Fibroblast of gingiva (primary cell): ENCODE data around the gene OCA2.

Experiments used
- DNase-seq: peaks from one replicate; pipeline ENCODE4 v3.0.0-alpha.2; 2011; ENCODE audit warnings: low read depth

Gene OCA2

DNA sequence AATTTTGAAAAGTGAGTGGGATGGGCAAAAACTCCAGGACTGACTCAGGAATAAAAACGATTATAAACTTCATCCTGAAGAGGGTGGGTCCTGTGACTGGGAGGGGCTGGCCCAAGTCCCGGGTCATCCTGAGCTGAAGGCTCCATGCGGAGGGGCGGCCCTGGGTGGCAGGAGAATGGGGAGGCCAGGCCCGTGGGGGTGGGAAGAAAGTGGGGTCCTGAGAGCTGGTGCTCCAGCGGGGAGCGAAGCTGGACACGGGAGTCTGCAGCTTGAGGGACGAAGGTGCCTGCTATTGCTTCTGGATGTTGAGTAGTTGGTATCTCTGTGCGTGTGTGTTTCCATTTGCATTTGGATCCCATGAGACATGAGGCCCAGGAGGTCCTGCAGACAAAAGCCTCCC is 4.7 kb upstream of the OCA2 start:
- no peak for DNase-seq

DNA sequence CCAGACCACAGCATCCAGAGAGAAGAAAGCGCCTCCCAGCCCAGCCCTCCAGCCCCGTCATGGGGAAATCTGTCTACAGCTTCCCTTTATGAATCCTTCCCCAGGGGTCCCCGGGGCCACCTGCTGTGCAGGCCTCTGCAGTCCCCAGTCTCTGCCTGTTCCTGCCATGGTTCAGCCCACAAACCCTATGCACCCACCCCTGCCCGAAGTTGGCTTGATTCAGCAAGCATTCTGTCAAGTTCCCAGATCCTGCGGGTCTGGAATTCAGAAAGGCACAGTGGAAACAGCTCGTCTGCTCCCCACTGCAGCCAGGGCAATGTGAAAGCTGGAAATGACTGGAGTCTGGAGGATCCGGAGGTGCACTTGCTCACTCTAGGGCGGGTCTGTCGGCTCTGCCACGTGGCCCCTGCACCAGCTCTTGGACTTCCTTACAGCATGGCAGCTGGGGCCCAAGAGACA is 2.9 kb upstream of the OCA2 start:
- no peak for DNase-seq

DNA sequence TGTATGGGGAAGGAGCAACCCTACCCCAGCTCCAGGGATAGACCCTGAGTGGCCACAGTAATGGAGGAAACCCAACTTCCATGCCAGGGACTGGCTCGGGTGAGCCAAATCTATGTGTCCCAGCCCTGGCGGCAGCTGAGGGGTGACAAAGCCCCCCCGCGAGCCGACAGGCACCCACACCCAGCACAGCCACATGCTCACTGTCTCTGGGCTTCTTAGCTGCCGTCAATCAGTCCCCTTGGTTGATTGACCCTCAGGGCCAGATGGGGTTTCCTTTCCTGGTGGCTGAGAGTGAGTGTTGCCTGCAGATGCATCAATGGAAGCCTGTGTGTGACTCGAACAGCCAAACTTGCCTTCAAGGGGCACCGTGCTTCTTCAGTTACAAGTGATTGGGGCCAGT is 2.1 kb upstream of the OCA2 start:
- no peak for DNase-seq

DNA sequence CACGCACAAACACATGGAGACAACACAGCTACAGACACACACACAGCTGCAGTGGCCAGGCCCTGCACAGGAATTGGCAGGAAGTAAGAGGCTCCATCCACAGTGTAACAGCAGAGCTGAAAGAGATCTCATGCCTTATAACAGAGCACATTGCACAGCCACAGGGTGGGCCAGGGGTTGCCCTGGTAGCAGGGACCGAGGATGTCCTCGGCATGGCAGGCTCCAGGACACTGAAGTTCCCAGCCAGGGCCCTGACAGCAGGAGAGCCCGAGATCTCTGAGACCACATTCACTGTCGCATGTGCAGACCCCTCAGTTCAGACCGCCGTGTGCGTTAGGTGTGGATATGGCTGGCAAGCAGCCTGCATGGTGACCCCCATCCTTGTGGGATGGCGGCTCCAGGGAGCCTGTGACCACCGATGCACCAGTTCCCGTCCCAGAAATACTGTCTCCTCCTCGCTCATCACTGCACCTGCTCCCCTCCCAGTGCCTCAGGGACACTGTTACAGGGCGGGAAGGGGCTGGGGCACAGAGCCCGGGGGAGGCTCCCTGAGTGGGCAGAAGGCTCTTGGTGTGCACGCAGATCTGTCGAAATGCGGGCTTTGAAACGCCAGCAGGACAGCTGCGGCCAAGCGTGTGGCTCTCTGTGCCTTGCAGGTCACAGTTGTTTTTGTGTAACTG is 1.5 kb upstream of the OCA2 start:
- no peak for DNase-seq

DNA sequence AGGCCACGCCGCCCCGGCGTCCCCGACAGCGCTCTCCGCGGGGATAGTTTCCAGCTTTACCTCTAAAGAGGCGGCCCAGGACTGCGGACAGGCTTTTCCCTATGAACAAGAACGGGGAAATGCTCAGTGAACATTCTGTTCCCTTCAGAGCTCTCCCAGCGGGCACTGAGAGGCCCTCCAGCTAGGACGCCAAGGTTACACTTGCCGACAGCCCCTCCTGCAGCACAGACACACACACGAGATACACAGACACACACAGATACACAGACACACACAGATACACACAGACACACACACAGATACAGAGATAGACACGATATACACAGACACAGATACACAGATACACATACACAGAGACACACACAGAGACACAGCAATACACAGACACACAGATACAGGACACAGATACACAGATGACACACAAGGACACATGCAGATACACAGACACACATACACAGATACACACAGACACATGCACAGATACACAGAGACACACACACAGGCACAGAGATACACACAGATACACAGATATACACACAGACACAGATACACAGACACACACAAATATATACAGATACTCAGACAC is 533 bp upstream of the OCA2 start:
- DNase-seq = no peak

DNA sequence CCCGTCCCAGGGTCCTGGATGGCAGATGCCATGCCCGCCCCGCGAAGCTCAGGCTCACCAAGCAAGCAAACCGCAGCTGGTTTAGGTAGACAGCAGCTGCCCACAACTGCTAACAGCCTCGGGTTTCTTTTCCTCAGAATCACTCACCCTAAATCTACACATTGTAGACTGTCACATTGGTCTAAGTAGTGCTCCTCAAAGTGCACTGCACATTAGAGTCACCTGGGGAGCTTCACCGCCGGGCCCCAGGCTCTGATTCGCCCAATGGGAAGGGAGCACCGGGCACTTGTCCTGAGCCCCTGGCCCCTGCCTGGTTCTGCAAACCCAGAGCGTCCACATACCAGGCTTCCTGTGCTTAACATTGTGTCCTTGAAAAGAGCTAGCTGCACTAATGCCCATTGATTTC is 752 bp downstream of the OCA2 start:
- DNase-seq = no peak

DNA sequence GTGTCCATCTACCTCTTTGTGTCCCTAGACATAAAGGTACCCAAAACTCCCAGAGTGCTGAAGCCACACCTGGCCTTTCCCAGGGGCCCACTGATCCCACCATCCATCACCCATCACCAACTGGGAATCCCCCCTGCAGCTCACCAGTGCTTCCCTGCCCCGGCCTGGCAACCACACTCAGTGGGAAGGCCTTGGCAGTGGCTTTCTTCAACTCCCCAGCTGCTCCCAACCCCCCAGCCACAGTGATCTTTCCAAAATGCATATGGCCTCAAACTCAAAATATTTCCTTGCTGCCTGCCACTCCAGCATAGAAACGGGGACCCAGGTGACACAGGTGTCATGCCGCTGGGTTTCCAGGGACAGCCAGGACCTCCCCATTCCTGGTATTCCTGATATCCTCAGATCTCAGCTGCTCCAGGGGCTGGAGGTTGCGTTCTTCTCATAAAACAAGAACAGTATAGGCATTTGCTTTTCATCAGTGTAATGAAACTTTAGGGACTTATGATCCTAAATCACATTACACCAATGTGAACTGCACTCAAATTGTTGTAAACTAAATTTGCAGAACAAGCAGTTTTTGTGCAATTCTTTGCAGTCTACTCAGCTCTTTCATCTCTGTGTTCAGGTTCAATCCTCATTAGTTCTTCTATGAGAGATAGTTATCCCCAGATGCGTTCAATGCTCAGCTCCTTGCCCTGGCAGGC is 1.3 kb downstream of the OCA2 start:
- no peak for DNase-seq

DNA sequence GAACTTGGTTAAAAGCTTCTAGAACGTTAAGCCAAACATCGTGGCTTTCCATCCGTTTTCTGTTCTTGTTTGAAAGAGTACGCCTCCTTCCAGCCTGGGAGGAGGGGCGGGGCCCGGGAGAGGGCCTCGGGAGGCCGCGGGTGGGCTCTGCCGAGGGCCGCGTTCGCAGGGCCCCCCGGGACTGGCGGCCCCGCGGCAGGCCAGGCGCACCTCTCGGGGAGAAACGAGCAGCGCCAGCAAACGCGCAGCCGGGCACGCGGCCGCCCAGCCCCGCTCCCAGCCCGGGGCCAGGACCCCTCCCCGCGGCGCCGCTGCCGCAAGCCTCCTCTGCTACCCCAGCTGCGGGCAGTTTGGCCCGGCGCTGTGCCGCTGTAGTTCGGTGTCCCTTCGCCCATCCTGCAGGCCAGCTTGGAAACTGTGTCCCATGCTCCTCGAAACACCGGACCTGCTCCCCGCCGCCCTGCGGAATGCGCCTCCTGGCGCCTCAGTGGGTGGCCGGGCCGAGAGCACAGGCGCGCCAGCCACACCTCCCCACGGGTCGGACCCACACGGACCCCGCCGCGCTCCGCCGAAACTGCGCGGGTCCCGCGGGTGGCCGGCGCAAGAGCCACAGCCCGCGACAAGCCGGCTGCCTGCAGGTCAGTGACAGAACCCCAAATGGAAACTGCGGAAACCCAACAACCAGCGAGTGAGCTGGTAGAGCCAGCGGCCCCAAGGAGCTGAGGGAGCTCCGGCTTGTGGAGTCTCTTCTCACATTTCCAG is 2.3 kb downstream of the OCA2 start:
- no peak for DNase-seq

DNA sequence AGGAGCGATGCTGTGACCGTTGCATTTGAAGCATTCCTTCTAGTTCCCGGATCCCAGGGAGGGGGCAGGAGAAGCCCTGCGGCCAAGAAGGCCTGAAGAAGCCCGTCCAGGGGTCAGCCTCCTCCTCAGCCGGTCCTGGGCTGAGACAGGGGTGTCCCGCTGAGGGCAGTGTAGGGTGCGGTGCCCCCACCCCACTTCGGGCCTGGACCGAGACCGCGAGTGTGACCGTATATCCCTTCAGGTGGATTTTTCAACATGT is 2.8 kb downstream of the OCA2 start:
- no peak for DNase-seq

DNA sequence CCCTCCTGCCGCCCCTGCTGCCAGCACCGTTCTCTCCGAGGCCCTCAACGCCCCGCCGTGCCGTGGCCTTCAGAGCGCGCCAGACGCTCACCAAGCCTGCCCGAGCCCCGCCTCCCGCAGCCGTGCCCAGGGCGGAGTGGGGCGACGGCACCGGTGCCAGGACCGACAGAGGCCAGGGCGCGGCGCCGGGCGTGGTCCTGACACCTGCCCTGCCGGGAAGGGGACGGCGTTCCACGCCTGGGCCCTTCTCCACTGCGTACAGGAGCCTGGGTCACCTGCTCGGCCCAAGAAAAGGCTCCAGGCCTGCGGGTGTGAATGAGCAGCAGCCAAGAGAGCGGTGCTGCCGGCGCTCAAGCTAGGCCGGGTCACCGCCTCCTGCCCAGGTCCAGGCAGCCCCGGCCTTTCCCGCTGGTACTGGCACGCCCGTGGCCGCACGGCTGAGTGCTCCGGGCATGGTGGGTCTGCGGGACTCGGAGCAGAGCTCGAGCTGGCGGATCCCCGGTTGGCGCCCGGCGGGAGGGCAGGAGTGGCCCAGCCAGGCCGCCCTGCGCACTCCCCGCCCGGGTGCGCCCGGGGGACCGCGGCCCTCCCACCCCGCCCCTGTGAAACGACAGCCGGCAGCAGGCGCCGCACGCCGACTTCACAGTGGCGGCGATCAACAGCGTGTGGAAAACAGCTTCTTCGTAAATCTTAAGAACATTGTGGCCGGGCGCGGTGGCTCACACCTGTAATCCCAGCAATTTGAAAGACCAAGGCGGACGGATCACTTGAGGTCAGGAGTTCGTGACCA is 4.2 kb downstream of the OCA2 start:
- DNase-seq = no peak

DNA sequence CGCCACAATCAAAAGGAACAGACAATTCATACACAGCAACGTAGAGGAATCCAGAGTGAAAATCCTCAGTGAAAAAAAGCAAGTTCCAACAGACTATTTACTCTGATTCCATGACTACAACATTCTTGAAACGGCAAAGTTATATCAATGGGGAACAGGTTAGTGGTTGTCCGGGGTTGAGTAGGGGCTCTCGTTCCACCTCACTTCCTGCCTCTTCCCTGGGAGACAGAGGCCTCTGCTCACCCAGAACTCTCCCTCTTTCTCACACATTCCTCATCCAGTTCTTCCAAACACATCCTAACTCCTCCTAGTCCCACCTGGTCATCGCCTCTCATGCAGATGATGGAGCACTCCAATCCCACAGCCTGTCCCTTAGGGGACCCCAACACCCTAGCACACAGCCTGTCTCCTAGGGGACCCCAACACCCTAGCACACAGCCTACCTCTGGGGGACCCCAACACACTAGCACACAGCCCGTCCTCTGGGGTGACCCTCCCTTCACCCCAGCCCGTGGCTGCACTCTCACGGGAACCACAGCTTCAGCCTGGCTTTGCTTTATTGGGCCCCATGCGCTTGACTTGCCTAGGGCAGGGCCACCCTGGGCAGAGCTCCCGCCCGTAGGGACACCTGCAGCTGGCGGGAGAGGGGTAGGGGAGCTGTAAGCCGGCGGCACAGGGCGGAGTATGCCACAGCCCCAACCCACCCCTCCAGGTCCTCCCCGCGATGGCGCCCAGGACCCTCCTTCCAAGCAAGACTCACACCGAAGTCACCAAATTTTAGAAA is 5.2 kb downstream of the OCA2 start:
- DNase-seq = no peak

DNA sequence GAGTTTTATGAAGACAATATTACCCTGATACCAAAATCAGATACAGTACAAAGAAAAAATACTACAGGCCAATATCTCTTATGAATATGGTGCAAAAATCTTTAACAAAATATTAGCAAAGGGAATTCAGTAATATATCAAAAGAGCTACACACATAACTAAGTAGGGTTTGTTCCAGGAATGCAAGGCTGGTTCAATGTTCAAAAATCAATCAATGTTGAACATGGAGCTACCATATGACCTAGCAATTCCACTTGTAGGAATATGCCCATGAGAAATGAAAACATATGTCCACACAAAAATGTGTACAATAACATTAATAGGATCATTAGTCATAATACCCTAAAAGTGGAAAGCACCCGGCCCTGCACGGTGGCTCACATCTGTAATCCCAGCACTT is 7.8 kb downstream of the OCA2 start:
- no peak for DNase-seq

DNA sequence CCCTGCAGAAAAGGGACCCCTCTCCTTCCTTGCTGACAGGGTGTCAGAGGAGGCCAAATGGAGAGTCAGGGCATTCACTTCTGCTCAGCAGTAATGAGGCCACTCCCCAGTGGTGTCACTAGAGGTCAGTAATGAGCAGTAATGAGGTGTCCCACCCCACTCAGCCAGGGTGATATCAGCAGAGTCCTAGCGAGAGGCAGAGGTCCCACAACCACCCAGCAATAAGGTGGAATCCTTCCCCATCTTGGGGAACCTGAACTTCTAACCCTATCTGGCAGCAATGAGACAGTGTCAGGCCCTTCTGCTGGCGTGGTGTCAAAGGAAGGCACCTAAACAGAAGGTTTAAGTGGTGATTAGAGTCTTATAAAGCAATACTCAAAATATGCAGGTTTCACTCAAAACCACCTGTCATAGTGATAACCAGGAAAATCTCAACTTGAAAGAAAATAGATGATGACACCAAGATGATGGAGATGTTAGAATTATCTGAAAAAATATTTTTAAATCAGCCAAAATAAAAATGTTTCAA is 12.9 kb downstream of the OCA2 start:
- DNase-seq = peak; percentile 38

DNA sequence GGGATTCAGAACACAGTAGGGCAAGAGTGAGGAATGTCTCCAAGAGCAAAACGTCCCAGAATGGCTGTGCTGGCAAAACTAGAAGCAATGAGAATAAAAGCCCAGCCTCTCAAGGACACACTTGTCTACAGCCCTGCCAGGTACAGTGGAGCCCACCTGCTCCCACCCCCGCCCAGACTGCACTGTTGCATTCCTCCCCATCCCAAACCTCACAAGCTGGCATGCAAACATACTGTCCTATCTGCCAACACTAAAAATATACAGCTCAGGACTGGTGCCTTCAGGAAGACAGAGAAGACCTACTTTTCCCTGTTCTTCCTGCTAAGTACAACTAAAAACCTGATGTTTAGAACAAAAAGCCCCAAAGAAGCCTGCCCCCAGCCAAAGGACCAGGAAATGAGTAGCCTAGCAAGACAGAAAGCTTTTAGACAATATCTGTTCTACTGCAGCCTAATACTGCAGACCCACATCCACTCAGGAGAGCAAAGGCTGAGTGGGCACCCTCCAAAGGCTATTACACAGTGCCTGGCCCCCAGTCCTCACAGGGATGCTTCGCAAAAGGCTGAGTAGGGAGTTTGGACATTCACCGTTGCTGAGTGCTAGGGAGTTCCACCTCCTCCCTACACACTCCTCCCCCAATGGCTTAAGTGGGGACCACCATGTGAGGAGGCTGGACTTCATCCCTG is 13.5 kb downstream of the OCA2 start:
- DNase-seq = no peak

DNA sequence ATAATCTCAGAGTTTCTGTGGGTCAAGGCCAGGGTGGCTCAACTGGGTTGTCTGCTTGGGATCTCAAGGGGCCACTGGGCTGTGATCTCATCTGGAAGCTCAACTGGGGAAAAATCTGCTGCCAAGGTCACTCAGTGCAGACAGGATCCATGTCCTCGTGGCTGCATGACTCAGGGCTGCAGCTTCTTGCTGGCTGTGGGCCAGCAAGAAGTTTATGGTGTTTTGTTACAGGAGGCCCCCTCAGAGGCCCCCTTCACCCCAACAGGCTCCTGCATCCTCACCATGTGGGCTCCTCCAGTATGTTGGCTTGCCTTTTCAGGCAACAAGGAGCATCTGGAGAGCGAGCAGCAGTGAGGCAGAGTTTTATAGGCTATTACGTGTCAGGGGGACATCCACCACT is 14.6 kb downstream of the OCA2 start:
- DNase-seq = no peak

DNA sequence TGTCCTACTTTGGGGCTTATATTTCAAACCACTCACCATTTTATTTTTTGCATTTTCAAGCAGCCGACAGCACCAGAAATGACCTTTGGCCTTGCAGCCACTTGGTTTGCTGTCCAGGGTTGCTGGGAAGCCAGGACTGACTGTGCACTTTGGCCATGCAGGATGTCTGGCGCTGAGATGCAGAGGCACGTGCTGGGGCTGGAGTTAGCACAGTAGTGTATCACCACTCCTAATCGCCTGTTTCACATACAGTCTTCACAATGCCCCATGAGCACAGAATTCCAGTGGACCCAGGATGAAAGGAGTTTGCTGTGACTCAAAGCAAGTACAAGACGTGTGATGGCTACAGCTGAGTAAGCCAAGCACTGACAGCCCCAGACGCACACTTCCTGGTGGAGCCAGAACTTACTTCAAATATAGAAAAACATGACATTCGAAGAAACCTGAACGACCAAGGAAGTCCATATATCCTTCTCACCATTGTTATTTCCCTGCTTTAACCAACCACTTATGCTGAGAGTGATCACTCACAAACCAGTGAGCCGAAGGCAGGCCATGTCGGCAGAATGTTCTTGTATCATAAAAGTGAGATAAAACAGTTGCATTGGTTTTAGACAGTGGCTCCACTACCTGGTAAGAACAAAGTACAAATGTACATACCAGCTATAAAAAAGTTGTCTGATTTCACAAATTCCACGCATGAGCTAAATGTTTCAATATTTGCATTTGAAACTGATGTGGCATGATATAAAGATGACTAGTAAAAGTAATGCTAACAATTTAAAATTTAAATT is 16.0 kb downstream of the OCA2 start:
- no peak for DNase-seq

DNA sequence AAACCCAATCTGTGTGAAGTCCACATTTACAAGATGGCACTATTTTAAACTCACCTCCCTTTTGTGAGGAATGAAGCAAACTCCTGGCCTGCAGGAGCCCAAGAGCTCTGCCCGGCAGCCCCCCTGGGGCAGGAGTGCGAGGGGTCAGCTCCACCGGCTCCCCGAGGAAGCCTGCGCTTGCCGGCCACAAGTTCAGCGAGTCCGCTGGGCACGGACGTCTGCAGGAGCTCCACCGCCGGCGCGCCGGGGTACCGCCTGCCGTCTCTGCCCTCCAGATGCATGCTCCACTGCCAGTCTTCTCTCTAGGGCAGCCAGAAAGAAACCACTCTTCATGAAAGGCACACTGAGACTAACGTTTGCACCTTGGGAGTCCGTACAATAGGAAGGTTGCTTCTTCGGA is 17.5 kb downstream of the OCA2 start:
- DNase-seq = no peak

DNA sequence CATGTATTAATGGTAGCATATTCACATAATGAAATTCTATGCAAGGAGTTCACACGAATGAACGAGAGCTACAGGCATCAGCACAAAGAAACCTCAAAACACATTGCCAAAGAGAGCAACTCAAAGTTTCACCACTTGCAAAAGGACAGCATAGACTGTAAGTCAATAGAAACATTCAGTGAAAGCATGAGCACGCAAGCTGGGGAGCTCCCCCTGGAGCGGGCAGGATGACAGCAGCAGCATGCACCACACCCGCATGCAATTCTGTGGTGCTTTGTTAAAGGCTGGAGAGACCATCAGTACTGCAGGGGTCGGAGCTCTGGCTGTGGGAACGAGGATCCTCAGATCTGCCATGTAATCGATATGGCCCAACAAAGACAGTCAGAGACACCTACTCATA is 18.7 kb downstream of the OCA2 start:
- no peak for DNase-seq

DNA sequence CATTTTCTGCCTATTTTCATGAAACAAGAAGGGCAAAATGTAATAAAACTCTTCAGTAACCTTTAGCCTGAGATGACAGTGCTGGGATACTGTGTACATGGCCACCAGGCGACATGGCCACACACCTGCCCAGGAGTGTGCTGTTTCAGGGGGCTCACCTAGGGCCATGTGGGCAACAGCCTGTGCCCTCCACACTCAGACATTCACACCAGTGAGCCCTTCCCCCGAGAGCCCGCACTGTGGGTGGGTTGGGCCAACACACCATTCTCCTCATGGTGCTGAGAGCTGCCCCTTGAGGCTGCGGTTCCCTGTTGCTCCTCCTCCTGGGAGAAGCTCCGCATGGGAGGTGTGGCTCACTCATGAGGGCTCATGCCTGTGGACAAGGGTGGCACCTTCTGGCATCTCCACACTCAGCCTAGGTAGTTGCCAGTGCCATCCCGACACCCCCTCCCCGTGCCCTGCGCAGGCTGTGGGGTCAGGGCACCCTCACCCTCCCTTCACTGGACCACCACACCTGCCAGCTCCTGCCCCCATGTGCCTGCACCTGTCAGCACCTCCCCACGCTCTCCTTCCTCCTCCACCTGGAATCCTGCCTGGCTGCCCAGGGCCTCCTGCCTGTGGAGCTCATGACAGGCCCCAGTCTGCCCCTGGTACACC is 19.7 kb downstream of the OCA2 start:
- DNase-seq = no peak
